GM18502 (cell line): ENCODE results near the gene RIF1.

Experiments
- ATAC-seq: cut with Tn5 transposase; IDR thresholded peaks from one replicate; pipeline ENCODE4 v1.9.1; 2021; ENCODE audit warnings: mild to moderate bottlenecking; ENCODE audit not compliant: unreplicated experiment, poor library complexity

RIF1 gene

GRCh38 chr2:151409601-151410484 is at the start of gene RIF1:
TSS of gene RIF1 (plus strand) at chr2:151409902. CDS start at chr2:151410424, 522 bp downstream.
- ATAC-seq, result peak; percentile 94

DNA sequence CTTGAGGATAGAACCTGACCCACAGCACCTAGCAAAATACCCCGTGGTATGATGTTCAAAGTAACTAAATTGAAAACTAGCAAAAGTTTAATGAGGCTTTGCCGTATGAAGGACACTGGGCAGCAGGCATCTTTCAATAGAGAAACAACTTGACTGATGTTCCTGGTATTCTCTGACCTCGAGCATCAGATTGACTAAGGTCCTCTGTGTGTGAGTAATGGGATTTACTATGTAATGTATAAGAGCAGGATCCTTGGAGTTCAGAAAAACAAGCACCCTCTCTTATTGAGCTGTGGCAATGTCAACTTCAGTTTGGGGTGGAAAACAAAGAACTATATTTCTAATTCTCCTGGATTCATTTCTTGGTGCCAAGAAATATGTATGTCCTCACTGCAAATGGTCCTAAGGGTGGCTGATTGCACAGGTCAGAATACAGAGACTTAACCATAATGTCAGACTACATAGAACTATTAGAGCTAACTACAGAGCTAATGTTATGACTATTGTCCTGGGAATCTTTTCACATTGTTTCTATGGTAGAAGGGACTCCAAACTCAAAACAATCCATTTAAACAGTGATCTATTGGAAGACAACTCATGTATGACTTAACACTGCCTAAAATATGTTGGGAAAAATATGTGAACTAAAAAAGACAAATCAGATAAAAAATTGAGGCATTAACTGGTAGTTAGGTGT is 47.9 kb upstream of the RIF1 start:
- no peak for ATAC-seq

- peak; percentile 80 for ATAC-seq
Observed at GRCh38 chr2:151363709-151364108, 46.0 kb upstream of the RIF1 start.

- no peak for ATAC-seq
Observed at GRCh38 chr2:151367571-151367970, 42.1 kb upstream of the RIF1 start.

- peak; percentile 90 for ATAC-seq
Observed at GRCh38 chr2:151374436-151374835, 35.3 kb upstream of the RIF1 start.

GRCh38 chr2:151379169-151379568 is 30.5 kb upstream of the RIF1 start:
- ATAC-seq, result no peak

DNA sequence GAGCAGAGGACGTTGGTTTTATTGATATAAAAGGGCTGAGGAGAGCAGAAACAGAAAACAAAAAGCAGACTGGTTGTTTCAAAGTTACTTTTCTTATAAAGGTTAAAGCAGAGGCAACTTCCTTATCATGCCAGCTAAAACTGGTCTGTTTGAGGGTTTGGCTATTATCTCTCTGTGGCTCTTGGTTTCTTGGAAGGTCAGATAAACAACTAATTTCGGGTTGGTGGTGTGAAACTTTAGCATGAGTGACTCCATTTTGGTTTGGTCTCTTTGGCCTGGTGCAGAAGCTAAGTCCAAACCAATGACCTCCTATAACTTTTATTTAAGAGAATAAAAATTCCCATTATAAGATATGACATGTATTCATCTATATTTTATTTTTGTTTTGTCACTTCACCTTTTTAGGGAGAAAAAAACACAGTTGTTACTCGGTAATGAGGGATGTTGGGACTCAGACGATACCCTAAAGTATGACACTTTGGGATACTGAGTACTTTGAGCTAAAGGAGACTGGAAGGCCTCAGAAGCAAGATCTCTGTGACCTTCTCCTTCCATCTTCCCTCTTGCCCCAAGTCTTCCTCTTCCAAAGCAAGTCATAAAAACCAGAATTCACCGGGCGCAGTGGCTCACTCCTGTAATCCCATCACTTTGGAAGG is 29.0 kb upstream of the RIF1 start:
- no peak for ATAC-seq

DNA sequence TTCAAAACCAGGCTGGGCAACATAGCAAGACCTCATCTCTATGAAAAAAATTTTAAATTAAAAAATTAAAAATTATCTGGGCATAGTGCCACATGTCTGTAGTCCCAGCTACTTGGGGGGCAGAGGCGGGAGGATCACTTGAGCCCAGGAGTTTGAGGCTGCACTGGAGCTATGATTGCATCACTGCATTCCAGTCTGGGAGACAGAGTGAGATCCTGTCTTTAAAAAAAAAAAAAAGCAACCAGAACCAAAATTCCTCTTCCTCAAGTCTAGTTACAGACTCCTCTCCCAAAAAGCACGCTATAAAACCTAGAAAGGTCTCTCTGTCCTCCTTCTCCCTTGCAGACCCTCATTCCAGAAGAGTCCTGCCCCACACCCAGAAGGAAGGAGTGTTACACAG is 28.4 kb upstream of the RIF1 start:
- ATAC-seq, result no peak

DNA sequence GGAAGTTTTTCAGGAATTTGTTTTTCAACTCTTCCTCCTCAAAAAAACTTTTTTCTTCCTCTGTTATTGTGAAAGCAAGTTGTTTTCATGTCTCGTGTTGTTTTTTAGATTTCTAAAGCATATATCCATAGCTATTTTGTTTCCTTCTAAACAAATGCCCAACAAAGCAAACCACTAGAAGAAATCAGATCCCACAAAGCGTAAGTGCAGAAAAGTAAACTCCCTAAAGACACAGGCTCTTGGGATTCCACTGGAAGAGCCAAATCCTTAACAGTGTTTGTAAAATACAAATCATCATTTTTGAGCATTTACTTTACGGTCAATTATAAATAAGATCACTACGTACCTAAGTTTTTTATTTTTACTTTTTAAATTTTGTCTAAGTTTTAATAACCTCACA is 21.7 kb upstream of the RIF1 start:
- ATAC-seq, result no peak

GRCh38 chr2:151391436-151391835 is 18.3 kb upstream of the RIF1 start:
- ATAC-seq, result no peak

DNA sequence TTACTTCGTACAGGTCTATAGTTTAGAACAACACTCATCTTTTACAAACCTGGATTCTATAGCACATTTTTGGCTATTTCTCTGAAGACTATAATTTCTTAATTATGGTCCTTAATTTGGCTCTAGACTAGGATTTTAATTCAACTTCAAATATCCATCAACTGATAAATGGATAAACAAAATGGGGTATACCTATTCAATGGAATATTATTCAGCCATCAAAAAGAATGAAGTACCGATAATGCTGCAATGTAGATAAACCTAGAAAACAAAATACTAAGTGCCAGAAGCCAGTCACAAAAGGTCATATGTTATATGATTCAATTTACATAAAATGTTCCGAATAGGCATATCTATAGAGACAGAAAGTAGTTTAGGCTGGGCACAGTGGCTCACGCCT is 15.2 kb upstream of the RIF1 start:
- ATAC-seq, result no peak

- ATAC-seq, result no peak
Observed at GRCh38 chr2:151395509-151396374, 14.0 kb upstream of the RIF1 start.

DNA sequence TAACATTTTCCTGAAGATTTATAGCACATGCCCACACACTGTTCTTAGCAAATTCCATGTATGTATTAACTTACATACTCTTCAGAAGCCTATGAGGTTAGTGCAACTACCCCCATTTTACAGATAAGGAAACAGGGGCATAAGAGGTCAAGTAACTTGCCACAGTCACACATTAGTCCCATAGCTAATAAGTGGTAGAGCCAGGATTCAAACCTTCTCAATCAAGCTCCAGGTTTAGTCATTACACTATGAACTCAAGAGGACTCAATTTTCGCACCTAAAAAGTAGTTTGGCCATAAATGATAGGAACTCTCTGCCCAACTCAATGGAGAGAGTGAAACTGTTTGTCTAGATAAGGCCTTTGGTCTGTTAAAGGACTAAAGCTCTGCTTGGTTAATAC is 9.7 kb upstream of the RIF1 start:
- ATAC-seq, result no peak

GRCh38 chr2:151401149-151401548 is 8.6 kb upstream of the RIF1 start:
- ATAC-seq, result no peak

DNA sequence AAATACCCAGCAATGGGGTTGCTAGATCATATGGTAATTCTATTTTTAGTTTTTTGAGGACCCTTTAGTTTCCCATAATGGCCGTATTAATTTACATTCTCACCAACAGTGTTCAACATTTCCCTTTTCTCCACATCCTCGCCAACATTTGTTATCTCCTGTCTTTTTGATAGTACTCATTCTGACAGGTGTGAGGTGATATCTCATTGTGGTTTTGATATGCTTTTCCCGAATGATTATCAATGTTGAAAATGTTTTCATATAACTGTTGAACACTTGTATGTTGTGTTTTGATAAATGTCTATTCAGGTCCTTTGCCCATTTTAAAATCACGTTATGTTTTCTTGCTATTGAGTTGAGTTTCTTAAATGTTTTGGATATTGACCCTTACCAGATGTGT is 5.8 kb upstream of the RIF1 start:
- ATAC-seq, result no peak

GRCh38 chr2:151405376-151405775 is 4.3 kb upstream of the RIF1 start:
- no peak for ATAC-seq

GRCh38 chr2:151407281-151407680 is 2.4 kb upstream of the RIF1 start:
- no peak for ATAC-seq

DNA sequence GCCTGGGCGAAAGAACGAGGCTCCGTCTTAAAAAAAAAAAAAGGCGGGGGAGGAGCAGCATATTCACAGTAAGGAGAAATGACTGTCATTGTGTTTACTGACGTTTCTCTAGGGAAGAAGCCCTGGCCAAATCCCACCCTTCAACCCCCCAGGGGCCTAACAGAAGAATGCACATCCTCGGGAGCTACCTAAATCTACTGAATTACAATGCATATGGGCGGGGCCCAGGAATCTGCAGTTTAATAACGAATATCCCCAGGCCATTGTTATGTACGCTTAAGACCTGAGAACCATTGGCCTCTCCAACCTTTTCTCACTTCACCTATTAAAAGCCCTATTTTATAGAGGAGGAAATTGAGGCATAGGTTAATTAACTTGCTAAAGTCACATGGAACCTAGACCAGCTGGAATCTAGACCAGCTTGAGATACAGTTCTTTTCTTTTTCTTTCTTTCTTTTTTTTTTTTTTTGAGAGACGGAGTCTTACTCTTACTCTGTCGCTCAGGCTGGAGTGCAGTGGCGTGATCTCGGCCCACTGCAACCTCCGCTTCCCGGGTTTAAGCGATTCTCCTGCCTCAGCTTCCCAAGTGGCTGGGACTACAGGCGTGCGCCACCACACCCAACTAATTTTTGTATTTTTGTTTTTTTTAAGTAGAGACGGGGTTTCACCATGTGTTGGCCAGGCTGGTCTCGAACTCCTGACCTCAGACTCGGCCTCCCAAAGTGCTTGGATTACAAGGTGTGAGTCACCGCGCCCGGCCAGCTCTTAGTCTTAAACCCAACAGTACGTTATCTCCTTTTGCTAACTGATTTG is 708 bp upstream of the RIF1 start:
- no peak for ATAC-seq

GRCh38 chr2:151410485-151410834 is 758 bp downstream of the RIF1 start:
- peak; percentile 46 for ATAC-seq

DNA sequence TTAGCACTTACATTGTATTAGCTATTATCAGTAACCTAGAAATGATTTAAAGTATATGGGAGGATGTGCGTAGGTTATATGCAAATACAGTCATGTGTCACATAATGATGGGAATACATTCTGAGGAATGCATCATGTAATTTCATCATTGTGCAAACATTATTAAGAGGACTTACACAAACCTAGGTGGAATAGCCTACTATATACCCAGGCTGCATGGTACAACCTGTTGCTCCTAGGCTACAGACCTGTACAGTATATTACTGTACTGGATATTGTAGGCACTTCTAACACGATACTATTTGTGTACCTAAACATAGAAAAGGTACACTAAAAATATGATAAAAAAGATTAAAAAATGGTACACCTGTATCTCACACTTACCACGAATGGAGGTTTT is 7.9 kb downstream of the RIF1 start:
- no peak for ATAC-seq
